ENCODE measurements around the gene IL4R. TPM values are rescaled to one million over a fixed set of nuclear protein-coding genes. Genes with fewer than 3 reads are reported as not detected.

The IL4R gene
- total and polyA plus RNA-seq, 2 of the 13 experiments (the other 11 are each of a cell fraction or from before 2014, with no cell fraction given): 15.9 to 49.6 TPM

DNA sequence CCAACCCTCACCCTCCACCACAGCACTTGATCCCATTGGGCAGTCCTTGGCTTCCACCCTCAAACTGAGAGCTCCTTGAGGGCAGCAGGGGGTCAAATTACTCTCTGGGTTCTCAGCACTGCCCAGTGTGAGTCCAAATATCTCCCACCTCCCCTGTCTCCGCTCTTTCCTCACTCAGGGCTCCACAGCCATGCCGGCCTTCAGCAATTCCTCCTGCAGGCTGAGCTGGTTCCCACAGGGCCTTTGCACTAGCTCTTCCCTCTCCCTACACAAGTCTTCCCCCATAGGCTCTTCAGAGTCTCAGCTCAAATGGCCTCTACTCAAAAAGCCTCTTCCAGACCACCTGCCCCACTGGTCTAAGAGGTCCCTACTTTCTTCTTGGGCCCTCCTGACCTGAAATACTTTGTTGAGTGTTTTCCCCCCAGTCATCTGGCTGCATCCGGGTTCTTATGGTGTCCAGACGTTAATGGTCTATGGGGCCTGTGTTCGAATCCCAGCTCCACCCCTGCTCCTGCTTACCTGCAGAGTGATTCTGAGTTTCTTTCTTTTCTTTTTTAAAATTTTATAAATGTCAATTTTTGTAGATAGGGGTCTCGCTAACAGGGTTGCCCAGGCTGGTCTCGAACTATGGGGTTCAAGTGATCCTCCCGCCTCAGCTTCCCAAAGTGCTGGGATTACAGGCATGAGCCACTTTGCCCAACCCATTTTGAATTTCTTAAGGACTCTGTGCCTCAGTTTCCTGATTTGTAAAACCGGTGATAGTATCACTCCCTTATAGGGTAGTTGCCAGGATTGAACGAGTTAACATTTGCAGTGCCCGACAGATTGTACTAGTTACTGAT is 973 bp upstream of the IL4R start (continued):
- TF ChIP-seq ZBTB20 (CRISPR knock-in tag; IDR thresholded peaks at IDR 0.05; ENCODE audit: borderline replicate concordance, low read depth): no peak
- TF ChIP-seq ZNF674 (CRISPR knock-in tag; IDR thresholded peaks at IDR 0.05; ENCODE audit: low read depth): no peak
- no peak for TF ChIP-seq KAT7 (CRISPR knock-in tag; IDR thresholded peaks at IDR 0.05; ENCODE audit: borderline replicate concordance)
- TF ChIP-seq ZNF501 (CRISPR knock-in tag; IDR thresholded peaks at IDR 0.05): peak; percentile 48; the same call in 1 of the 2 replicates
- TF ChIP-seq ELF1 (CRISPR knock-in tag; IDR thresholded peaks at IDR 0.05): no peak; the same call in 1 of the 2 replicates
- TF ChIP-seq ZNF891 (CRISPR knock-in tag; IDR thresholded peaks at IDR 0.05): peak; percentile 58; the same call in 1 of the 2 replicates
- TF ChIP-seq NCOA1 (CRISPR knock-in tag; IDR thresholded peaks at IDR 0.05): no peak
- TF ChIP-seq HDAC2 (CRISPR knock-in tag; IDR thresholded peaks at IDR 0.05): 0 out of 2 replicates have a peak, but pooled peaks have one; percentile 75
- peak; percentile 64; the same call in 1 of the 2 replicates for TF ChIP-seq RBAK (CRISPR knock-in tag; IDR thresholded peaks at IDR 0.05)
- no peak for TF ChIP-seq SAFB2 (CRISPR knock-in tag; IDR thresholded peaks at IDR 0.05; ENCODE audit: borderline replicate concordance, low read depth)
- no peak for TF ChIP-seq SRY (CRISPR knock-in tag; IDR thresholded peaks at IDR 0.05)
- no peak for TF ChIP-seq SNRNP70 (IDR thresholded peaks at IDR 0.05; ENCODE audit: low read depth, low read length)
- TF ChIP-seq ZNF883 (CRISPR knock-in tag; IDR thresholded peaks at IDR 0.05; ENCODE audit: not compliant biosample characterization): peak; percentile 4
- TF ChIP-seq NR2F1 (CRISPR knock-in tag; IDR thresholded peaks at IDR 0.05): no peak
- no peak for TF ChIP-seq ZFP41 (CRISPR knock-in tag; IDR thresholded peaks at IDR 0.05; ENCODE audit: borderline replicate concordance)
- no peak for TF ChIP-seq HNRNPH1 (optimal IDR thresholded peaks at IDR 0.05; ENCODE audit: low read depth, low read length)
- TF ChIP-seq, protein P1, sequence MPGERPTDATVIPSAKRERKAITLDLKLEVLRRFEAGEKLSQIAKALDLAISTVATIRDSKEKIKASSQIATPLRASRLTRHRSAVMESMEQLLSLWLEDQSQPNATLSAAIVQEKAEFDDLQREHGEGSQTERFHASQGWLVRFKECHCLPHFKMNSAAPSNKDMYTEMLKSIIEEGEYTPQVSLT (CRISPR knock-in tag; IDR thresholded peaks at IDR 0.05; ENCODE audit: borderline replicate concordance, low read depth): no peak
- no peak for TF ChIP-seq RELA (CRISPR knock-in tag; IDR thresholded peaks at IDR 0.05)
- TF ChIP-seq, protein P2, sequence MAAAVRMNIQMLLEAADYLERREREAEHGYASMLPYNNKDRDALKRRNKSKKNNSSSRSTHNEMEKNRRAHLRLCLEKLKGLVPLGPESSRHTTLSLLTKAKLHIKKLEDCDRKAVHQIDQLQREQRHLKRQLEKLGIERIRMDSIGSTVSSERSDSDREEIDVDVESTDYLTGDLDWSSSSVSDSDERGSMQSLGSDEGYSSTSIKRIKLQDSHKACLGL (CRISPR knock-in tag; IDR thresholded peaks at IDR 0.05): no peak
- TF ChIP-seq U2AF2 (IDR thresholded peaks at IDR 0.05; ENCODE audit: low read depth, low read length): no peak
- TF ChIP-seq, protein P3, sequence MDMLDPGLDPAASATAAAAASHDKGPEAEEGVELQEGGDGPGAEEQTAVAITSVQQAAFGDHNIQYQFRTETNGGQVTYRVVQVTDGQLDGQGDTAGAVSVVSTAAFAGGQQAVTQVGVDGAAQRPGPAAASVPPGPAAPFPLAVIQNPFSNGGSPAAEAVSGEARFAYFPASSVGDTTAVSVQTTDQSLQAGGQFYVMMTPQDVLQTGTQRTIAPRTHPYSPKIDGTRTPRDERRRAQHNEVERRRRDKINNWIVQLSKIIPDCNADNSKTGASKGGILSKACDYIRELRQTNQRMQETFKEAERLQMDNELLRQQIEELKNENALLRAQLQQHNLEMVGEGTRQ (IDR thresholded peaks at IDR 0.05; ENCODE audit: low read depth, low read length): no peak
- TF ChIP-seq, protein P3 (CRISPR knock-in tag; IDR thresholded peaks at IDR 0.05; ENCODE audit: borderline replicate concordance): peak; percentile 64; the same call in 1 of the 2 replicates
- no peak for TF ChIP-seq ZNF780A (CRISPR knock-in tag; IDR thresholded peaks at IDR 0.05)
- no peak for TF ChIP-seq XRCC5 (optimal IDR thresholded peaks at IDR 0.05; ENCODE audit: low read length)
- no peak for TF ChIP-seq TOPORS (CRISPR knock-in tag; IDR thresholded peaks at IDR 0.05)
- TF ChIP-seq ZNF350 (CRISPR knock-in tag; IDR thresholded peaks at IDR 0.05; ENCODE audit: borderline replicate concordance, low read depth): peak; percentile 76; the same call in 1 of the 2 replicates
- TF ChIP-seq ZBTB3 (CRISPR knock-in tag; IDR thresholded peaks at IDR 0.05; ENCODE audit: borderline replicate concordance, low read depth): no peak
- no peak for TF ChIP-seq ZNF572 (CRISPR knock-in tag; IDR thresholded peaks at IDR 0.05)

Data from HepG2 (cell line).